GM12801 (cell line): Measurements from ENCODE around the gene BRD9.

Experiments used
- TF ChIP-seq, protein P1 (sequence below): IDR thresholded peaks from one replicate; pipeline ENCODE4 v1.5.1; 2011; ENCODE audit warnings: control low read depth; ENCODE audit not compliant: insufficient read length; ENCODE audit errors: extremely low read depth

Gene BRD9

DNA sequence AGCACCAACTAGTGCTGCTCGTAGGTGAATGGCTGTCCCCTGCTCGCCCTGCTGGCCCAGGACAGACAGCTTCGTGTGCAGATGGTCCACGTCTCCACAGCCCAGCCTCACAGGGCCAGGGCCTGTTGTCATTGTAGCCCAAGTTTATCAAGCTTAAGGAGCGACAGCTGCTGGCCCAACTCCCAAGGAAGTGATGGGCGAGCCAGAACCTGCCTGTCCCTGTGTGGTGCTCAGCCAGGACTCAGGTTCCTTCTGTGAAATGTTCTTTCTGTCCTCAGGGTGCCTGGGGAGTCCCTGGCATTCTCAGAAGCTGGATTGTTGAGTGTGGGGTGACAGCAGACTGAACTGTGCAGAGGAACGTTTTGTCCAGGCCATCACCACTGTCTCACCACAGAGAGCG lies 16.5 kb upstream of the BRD9 start:
- TF ChIP-seq, protein P1, sequence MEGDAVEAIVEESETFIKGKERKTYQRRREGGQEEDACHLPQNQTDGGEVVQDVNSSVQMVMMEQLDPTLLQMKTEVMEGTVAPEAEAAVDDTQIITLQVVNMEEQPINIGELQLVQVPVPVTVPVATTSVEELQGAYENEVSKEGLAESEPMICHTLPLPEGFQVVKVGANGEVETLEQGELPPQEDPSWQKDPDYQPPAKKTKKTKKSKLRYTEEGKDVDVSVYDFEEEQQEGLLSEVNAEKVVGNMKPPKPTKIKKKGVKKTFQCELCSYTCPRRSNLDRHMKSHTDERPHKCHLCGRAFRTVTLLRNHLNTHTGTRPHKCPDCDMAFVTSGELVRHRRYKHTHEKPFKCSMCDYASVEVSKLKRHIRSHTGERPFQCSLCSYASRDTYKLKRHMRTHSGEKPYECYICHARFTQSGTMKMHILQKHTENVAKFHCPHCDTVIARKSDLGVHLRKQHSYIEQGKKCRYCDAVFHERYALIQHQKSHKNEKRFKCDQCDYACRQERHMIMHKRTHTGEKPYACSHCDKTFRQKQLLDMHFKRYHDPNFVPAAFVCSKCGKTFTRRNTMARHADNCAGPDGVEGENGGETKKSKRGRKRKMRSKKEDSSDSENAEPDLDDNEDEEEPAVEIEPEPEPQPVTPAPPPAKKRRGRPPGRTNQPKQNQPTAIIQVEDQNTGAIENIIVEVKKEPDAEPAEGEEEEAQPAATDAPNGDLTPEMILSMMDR: no peak

DNA sequence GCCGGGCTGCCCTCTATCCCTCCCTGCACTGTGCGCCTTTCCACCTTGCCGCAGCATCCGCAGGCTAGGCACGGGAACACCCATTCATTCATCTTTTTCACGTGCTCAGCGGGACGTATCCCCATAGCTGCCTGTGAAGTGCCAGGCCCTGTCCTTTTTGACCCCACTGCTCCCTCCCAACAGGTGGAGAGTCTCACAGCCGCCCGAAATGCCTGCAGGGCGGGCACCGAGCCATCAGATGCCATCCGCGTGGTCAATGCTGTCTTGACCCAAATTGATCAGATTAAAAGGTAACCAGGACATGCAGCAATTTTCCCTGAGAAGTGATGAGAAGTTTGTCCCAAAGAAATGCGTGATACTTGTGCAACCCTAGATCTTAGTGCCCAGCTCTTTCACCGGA lies 15.6 kb upstream of the BRD9 start:
- TF ChIP-seq, protein P1: no peak

DNA sequence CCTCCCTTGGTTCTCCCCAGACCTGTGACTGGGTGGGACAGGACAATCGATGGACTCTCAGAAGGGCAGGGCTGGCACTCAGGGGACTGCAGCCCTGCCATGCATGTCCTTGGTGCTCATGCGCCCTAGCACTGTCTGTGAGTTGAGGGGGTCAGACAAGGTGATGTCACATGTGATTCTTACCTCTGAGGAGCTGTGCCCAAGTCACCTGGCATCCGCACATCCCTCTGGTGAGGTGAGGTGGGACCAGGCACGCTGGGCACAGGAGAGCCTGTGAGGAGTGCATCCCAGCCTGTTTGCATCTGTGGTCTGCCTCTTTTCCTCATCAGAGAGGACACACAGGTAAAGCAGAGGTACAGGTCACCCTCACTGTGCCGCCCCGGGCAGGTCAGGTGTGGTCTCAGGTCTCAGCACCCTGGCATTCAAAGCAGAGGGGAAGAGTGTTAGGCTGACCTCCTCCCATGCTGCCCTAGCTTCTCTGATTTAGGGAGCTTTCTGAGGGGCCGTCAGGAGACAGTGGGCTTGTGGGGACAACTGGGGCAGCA lies 14.8 kb upstream of the BRD9 start:
- TF ChIP-seq, protein P1: no peak

DNA sequence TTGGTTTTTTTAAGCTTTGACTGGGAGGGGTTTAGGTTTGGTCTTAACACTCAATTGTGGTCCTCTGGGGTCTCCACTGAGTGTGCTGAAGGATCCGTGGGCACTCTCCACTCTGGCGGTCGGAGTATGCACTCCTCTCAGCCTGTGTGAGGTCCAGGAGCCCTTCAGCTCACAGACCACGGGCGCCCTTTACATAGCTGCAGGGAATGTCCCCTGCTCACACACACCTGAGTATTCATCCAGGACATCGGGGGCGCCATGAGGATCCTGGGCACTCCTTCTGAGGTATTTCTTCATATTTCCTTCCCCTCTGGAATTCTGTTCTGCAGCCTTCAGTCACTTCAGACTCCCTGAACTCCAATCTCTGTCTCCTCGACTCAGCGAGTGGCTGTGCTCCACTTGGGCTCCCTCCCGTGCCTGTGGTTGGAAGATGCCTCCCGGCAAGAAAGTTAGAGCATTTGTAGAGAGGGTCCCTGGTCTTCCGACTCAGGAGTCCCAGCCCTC lies 12.6 kb upstream of the BRD9 start:
- TF ChIP-seq, protein P1: no peak

DNA sequence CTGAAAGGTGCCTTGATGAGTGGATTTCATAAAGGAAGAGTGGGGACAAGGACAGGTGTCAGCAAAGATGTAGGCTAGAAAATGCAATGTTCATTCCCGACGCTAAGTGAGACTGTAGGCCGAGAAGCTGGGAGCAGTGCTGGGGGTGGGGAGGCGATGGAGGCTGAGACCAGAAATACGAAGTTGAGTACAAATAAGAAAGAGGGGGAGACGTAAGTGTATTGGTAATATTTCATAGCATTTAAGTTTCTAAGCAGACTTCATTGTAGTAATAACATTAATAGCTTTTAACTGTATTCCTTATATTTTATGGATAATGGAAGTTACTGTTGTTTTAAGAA lies 11.1 kb upstream of the BRD9 start:
- TF ChIP-seq, protein P1: no peak

DNA sequence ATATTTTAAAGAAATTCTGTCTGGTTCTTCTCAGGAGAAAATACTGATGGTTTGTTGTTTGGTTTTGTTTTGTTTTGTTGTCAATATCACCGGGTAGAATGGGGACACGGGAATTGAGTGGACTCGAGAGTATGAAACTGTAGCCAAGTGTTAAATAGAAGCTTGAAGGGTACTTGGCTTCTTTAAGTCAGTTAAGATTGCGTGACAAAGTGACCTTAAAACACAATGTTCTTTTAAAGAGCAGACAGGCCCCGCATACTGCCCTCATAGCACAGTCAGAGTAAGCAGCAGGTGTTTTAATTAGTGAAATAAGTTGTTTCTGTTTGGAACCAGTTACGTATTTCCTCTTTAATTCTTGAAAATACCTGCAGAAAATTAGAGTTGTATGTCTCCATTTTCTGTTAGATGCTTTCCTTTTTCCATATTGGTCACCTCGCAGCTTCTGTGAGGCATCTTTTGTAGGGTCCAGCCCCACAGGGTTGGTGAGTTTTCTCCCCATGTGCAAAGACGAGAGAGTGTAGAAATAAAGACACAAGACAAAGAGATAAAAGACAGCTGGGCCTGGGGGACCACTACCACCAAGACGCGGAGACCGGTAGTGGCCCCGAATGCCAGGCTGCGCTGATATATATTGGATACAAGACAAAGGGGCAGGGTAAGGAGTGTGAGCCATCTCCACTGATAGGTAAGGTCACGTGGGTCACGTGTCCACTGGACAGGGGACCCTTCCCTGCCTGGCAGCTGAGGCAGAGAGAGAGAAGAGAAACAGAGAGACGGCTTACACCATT lies 9.7 kb upstream of the BRD9 start:
- TF ChIP-seq, protein P1: no peak

DNA sequence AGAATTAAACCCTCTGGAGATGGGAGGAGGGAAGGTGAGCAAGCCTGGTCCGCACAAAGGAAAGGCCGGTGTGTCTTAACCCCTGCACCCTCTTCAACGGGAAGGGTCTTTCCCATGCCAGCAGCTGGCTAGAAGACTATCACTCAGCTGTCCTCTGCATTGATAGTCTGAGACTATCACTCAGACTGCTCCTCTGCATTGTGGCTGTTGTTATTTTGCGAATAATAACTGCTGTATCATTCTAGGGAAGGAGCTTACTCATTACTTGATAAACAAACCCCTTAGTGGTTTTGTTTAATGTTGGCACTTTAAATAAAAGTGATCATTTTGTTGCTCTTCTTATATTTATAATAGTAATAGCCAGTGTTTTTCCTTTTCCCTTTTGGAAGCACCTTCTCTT lies 8.2 kb upstream of the BRD9 start:
- TF ChIP-seq, protein P1: no peak
